Measurements from ENCODE around the gene AGRN. TPM values are rescaled to one million over a fixed set of nuclear protein-coding genes. Genes with fewer than 3 reads are reported as not detected.

The AGRN gene
- total RNA-seq, 1 experiment from 2014 or later = 184 TPM

DNA sequence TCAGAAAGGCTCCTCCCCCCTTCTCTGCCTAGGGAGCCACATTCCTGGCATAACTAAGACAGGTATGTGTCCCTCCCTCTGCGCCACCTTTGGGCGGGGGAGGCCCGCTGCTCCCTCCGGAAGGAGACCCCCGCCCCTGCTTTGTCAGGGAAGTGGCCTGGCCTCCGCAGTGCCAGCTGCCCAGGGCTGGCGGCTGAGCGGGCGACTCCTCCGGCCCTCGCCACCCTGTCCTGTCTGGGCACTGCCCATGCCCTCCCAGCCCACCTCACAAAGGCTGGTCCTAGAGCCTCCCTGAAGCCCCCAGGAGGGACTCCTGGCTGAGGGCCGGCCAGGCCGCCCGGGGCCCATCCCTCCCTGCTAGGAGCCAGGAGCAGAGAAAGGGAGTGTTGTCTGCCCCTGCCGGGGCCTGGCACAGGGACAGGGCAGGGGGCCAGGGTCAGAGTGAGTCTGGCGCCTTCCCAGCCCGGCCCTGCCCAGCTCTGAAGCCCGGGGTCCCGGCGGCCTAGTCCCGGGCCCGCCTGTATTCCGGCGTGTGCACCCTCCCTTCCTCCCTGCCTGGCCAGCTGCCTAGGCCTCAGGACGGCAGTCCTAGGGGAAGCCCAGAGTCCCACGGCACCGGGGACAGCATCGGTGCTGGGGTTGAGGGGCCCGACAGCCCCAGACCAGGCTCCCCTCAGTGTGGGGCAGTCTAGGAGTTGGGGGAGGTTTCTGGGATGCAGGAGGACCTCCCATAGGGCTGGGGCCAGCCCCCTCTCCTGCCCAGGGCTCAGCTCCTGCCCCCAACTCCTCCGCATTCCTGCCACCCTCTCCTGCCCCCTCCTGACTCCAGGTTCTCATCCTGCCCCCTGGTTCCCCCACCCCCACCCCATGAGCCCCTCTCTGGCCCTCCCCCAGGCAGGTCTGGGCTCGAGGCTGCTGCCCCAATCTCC is 5.1 kb downstream of the AGRN start (continued):
- TF ChIP-seq, protein P1, sequence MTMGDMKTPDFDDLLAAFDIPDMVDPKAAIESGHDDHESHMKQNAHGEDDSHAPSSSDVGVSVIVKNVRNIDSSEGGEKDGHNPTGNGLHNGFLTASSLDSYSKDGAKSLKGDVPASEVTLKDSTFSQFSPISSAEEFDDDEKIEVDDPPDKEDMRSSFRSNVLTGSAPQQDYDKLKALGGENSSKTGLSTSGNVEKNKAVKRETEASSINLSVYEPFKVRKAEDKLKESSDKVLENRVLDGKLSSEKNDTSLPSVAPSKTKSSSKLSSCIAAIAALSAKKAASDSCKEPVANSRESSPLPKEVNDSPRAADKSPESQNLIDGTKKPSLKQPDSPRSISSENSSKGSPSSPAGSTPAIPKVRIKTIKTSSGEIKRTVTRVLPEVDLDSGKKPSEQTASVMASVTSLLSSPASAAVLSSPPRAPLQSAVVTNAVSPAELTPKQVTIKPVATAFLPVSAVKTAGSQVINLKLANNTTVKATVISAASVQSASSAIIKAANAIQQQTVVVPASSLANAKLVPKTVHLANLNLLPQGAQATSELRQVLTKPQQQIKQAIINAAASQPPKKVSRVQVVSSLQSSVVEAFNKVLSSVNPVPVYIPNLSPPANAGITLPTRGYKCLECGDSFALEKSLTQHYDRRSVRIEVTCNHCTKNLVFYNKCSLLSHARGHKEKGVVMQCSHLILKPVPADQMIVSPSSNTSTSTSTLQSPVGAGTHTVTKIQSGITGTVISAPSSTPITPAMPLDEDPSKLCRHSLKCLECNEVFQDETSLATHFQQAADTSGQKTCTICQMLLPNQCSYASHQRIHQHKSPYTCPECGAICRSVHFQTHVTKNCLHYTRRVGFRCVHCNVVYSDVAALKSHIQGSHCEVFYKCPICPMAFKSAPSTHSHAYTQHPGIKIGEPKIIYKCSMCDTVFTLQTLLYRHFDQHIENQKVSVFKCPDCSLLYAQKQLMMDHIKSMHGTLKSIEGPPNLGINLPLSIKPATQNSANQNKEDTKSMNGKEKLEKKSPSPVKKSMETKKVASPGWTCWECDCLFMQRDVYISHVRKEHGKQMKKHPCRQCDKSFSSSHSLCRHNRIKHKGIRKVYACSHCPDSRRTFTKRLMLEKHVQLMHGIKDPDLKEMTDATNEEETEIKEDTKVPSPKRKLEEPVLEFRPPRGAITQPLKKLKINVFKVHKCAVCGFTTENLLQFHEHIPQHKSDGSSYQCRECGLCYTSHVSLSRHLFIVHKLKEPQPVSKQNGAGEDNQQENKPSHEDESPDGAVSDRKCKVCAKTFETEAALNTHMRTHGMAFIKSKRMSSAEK (CRISPR knock-in tag; IDR thresholded peaks at IDR 0.05; ENCODE audit: borderline replicate concordance) = no peak
- TF ChIP-seq SP1 (CRISPR knock-in tag; conservative IDR thresholded peaks at IDR 0.05) (peak; percentile 81), CREM (CRISPR knock-in tag; IDR thresholded peaks at IDR 0.05) (no peak), FOXJ3 (CRISPR knock-in tag; IDR thresholded peaks at IDR 0.05; ENCODE audit: borderline replicate concordance) (no peak), ELF4 (CRISPR knock-in tag; IDR thresholded peaks at IDR 0.05; ENCODE audit: low read depth) (no peak), GRHL2 (CRISPR knock-in tag; IDR thresholded peaks at IDR 0.05; ENCODE audit: insufficient replicate concordance, severe bottlenecking) (no peak), CBFB (CRISPR knock-in tag; IDR thresholded peaks at IDR 0.05; ENCODE audit: low read depth) (no peak), RELA (CRISPR knock-in tag; IDR thresholded peaks at IDR 0.05; ENCODE audit: borderline replicate concordance) (no peak), TEAD1 (CRISPR knock-in tag; IDR thresholded peaks at IDR 0.05) (peak; percentile 100), ZNF317 (CRISPR knock-in tag; IDR thresholded peaks at IDR 0.05; ENCODE audit: borderline replicate concordance, low read depth) (no peak), SMAD3 (CRISPR knock-in tag; IDR thresholded peaks at IDR 0.05; ENCODE audit: borderline replicate concordance) (no peak), OVOL2 (CRISPR knock-in tag; IDR thresholded peaks at IDR 0.05; ENCODE audit: borderline replicate concordance) (no peak), ZNF138 (CRISPR knock-in tag; conservative IDR thresholded peaks at IDR 0.05) (no peak)
- TF ChIP-seq, protein P2, sequence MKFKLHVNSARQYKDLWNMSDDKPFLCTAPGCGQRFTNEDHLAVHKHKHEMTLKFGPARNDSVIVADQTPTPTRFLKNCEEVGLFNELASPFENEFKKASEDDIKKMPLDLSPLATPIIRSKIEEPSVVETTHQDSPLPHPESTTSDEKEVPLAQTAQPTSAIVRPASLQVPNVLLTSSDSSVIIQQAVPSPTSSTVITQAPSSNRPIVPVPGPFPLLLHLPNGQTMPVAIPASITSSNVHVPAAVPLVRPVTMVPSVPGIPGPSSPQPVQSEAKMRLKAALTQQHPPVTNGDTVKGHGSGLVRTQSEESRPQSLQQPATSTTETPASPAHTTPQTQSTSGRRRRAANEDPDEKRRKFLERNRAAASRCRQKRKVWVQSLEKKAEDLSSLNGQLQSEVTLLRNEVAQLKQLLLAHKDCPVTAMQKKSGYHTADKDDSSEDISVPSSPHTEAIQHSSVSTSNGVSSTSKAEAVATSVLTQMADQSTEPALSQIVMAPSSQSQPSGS (CRISPR knock-in tag; IDR thresholded peaks at IDR 0.05; ENCODE audit: borderline replicate concordance, low read depth) = no peak
- TF ChIP-seq, protein P3, sequence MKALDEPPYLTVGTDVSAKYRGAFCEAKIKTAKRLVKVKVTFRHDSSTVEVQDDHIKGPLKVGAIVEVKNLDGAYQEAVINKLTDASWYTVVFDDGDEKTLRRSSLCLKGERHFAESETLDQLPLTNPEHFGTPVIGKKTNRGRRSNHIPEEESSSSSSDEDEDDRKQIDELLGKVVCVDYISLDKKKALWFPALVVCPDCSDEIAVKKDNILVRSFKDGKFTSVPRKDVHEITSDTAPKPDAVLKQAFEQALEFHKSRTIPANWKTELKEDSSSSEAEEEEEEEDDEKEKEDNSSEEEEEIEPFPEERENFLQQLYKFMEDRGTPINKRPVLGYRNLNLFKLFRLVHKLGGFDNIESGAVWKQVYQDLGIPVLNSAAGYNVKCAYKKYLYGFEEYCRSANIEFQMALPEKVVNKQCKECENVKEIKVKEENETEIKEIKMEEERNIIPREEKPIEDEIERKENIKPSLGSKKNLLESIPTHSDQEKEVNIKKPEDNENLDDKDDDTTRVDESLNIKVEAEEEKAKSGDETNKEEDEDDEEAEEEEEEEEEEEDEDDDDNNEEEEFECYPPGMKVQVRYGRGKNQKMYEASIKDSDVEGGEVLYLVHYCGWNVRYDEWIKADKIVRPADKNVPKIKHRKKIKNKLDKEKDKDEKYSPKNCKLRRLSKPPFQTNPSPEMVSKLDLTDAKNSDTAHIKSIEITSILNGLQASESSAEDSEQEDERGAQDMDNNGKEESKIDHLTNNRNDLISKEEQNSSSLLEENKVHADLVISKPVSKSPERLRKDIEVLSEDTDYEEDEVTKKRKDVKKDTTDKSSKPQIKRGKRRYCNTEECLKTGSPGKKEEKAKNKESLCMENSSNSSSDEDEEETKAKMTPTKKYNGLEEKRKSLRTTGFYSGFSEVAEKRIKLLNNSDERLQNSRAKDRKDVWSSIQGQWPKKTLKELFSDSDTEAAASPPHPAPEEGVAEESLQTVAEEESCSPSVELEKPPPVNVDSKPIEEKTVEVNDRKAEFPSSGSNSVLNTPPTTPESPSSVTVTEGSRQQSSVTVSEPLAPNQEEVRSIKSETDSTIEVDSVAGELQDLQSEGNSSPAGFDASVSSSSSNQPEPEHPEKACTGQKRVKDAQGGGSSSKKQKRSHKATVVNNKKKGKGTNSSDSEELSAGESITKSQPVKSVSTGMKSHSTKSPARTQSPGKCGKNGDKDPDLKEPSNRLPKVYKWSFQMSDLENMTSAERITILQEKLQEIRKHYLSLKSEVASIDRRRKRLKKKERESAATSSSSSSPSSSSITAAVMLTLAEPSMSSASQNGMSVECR (CRISPR knock-in tag; IDR thresholded peaks at IDR 0.05; ENCODE audit: borderline replicate concordance) = no peak
- TF ChIP-seq, protein P4, sequence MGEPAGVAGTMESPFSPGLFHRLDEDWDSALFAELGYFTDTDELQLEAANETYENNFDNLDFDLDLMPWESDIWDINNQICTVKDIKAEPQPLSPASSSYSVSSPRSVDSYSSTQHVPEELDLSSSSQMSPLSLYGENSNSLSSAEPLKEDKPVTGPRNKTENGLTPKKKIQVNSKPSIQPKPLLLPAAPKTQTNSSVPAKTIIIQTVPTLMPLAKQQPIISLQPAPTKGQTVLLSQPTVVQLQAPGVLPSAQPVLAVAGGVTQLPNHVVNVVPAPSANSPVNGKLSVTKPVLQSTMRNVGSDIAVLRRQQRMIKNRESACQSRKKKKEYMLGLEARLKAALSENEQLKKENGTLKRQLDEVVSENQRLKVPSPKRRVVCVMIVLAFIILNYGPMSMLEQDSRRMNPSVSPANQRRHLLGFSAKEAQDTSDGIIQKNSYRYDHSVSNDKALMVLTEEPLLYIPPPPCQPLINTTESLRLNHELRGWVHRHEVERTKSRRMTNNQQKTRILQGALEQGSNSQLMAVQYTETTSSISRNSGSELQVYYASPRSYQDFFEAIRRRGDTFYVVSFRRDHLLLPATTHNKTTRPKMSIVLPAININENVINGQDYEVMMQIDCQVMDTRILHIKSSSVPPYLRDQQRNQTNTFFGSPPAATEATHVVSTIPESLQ (CRISPR knock-in tag; IDR thresholded peaks at IDR 0.05) = no peak
- TF ChIP-seq, protein P5, sequence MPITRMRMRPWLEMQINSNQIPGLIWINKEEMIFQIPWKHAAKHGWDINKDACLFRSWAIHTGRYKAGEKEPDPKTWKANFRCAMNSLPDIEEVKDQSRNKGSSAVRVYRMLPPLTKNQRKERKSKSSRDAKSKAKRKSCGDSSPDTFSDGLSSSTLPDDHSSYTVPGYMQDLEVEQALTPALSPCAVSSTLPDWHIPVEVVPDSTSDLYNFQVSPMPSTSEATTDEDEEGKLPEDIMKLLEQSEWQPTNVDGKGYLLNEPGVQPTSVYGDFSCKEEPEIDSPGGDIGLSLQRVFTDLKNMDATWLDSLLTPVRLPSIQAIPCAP (CRISPR knock-in tag; IDR thresholded peaks at IDR 0.05) = no peak
- TF ChIP-seq, protein P6, sequence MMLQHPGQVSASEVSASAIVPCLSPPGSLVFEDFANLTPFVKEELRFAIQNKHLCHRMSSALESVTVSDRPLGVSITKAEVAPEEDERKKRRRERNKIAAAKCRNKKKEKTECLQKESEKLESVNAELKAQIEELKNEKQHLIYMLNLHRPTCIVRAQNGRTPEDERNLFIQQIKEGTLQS (CRISPR knock-in tag; conservative IDR thresholded peaks at IDR 0.05) = no peak
- TF ChIP-seq, protein P7, sequence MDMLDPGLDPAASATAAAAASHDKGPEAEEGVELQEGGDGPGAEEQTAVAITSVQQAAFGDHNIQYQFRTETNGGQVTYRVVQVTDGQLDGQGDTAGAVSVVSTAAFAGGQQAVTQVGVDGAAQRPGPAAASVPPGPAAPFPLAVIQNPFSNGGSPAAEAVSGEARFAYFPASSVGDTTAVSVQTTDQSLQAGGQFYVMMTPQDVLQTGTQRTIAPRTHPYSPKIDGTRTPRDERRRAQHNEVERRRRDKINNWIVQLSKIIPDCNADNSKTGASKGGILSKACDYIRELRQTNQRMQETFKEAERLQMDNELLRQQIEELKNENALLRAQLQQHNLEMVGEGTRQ (CRISPR knock-in tag; IDR thresholded peaks at IDR 0.05) = no peak
- TF ChIP-seq, protein P8, sequence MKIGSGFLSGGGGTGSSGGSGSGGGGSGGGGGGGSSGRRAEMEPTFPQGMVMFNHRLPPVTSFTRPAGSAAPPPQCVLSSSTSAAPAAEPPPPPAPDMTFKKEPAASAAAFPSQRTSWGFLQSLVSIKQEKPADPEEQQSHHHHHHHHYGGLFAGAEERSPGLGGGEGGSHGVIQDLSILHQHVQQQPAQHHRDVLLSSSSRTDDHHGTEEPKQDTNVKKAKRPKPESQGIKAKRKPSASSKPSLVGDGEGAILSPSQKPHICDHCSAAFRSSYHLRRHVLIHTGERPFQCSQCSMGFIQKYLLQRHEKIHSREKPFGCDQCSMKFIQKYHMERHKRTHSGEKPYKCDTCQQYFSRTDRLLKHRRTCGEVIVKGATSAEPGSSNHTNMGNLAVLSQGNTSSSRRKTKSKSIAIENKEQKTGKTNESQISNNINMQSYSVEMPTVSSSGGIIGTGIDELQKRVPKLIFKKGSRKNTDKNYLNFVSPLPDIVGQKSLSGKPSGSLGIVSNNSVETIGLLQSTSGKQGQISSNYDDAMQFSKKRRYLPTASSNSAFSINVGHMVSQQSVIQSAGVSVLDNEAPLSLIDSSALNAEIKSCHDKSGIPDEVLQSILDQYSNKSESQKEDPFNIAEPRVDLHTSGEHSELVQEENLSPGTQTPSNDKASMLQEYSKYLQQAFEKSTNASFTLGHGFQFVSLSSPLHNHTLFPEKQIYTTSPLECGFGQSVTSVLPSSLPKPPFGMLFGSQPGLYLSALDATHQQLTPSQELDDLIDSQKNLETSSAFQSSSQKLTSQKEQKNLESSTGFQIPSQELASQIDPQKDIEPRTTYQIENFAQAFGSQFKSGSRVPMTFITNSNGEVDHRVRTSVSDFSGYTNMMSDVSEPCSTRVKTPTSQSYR (CRISPR knock-in tag; IDR thresholded peaks at IDR 0.05) = peak; percentile 83; the same call in 1 of the 2 replicates

Data from WTC11 (cell line).